Osteocyte (in vitro differentiated cells): Measurements from ENCODE around the gene MYCBPAP. TPM values are rescaled to one million over a fixed set of nuclear protein-coding genes. Genes with fewer than 3 reads are reported as not detected.

Source experiments
- DNase-seq: peaks from one replicate; pipeline ENCODE4 v3.0.0; 2021; ENCODE audit warnings: mixed read lengths; ENCODE audit not compliant: unreplicated experiment; ENCODE audit errors: extremely low spot score
- H3K27ac Mint-ChIP-seq: one replicate; pipeline ENCODE4 v1.8.0; 2021; ENCODE audit warnings: mild to moderate bottlenecking, mixed read lengths; ENCODE audit not compliant: unreplicated experiment
- H3K27me3 Mint-ChIP-seq: one replicate; pipeline ENCODE4 v1.8.0; 2021; ENCODE audit warnings: mixed read lengths; ENCODE audit not compliant: unreplicated experiment
- H3K36me3 Mint-ChIP-seq: one replicate; pipeline ENCODE4 v1.8.0; 2021; ENCODE audit warnings: mixed read lengths; ENCODE audit not compliant: unreplicated experiment
- H3K4me1 Mint-ChIP-seq: one replicate; pipeline ENCODE4 v1.8.0; 2021; ENCODE audit warnings: mixed read lengths; ENCODE audit not compliant: unreplicated experiment
- H3K4me3 Mint-ChIP-seq: one replicate; pipeline ENCODE4 v1.8.0; 2021; ENCODE audit warnings: mild to moderate bottlenecking, moderate library complexity, mixed read lengths; ENCODE audit not compliant: unreplicated experiment
- H3K9me3 Mint-ChIP-seq: one replicate; pipeline ENCODE4 v1.8.0; 2021; ENCODE audit warnings: mixed read lengths; ENCODE audit not compliant: unreplicated experiment
- total RNA-seq: library from RNA; stranded (reverse); gene quantifications from 2 replicates; pipeline ENCODE4 v1.2.1, GENCODE V29; 2021
- TF ChIP-seq, protein P1 (sequence below): fragments of 200-600 bp; sonication (generic); IDR thresholded peaks from 2 replicates; pipeline ENCODE4 v1.5.0; 2021; ENCODE audit warnings: antibody characterized with exemption, mild to moderate bottlenecking, moderate library complexity

Gene MYCBPAP
- total RNA-seq, 1 donor from 2014 or later: 0.46 TPM

DNA sequence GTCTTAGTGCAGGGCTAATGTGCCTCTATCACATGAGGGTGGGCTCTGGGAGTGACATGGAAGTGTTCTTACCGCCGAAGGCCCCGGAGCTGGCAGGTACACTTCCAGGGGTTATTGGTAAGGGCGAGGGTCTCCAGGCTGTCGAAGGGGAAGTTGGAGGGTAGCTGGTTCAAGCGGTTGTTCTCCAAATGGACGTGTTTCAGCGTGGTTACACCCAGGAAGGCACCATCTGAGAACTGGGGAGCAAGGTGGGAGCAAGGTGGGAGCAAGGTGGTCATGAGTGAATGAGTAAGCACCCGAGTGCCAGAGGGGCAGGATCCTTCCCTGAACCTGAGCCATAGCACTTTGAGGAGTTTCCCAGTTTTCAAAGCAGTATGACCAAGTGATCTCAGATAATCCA, 42.6 kb upstream of the MYCBPAP start:
- no peaks in the 10 kb centered on the region for H3K9me3 Mint-ChIP-seq
- TF ChIP-seq, protein P1, sequence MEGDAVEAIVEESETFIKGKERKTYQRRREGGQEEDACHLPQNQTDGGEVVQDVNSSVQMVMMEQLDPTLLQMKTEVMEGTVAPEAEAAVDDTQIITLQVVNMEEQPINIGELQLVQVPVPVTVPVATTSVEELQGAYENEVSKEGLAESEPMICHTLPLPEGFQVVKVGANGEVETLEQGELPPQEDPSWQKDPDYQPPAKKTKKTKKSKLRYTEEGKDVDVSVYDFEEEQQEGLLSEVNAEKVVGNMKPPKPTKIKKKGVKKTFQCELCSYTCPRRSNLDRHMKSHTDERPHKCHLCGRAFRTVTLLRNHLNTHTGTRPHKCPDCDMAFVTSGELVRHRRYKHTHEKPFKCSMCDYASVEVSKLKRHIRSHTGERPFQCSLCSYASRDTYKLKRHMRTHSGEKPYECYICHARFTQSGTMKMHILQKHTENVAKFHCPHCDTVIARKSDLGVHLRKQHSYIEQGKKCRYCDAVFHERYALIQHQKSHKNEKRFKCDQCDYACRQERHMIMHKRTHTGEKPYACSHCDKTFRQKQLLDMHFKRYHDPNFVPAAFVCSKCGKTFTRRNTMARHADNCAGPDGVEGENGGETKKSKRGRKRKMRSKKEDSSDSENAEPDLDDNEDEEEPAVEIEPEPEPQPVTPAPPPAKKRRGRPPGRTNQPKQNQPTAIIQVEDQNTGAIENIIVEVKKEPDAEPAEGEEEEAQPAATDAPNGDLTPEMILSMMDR: no peak
- DNase-seq: no peak
- H3K36me3 Mint-ChIP-seq: no peaks in the 10 kb centered on the region
- H3K4me3 Mint-ChIP-seq: no peak overlapping the region
- H3K27me3 Mint-ChIP-seq: no peaks in the 10 kb centered on the region
- H3K27ac Mint-ChIP-seq: no peak overlapping the region
- no peaks in the 10 kb centered on the region for H3K4me1 Mint-ChIP-seq

DNA sequence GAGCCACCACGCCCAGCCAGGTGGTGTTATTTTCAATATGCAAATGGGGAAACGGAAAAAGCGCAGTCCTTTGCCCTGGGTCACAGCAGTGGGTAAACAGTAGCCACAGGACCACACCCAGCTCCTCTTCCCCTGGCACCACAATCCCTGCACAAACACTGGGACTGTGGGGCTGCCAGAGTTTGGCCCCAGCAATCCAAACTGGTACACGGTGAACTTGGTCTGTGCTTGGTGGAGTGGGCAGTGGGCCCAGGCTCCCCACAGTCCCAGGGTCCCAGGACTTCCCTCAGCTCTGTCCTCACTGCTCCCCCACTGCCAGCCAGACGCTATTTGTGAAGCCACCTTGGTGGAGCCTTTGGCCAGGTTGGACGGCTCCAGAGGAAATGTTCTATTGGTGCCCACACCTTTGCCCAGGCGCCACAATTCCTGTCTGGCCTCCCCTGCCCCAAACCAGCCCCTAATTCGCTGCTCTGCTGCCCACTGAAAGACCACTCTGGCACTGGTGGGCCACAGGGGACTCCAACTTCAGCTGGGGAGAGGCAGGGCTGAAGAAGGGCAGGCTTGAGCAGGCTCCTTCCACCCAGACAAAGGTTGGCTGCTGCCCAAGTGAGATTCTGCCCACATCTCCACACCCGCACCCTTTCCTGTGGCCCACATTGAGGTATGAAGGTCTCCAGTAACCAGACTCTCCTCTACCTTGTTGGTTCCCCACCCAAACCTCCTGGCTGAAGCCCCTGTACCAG, 41.7 kb upstream of the MYCBPAP start:
- no peaks in the 10 kb centered on the region for H3K36me3 Mint-ChIP-seq
- no peaks in the 10 kb centered on the region for H3K27me3 Mint-ChIP-seq
- no peak for DNase-seq
- H3K4me3 Mint-ChIP-seq: no peak overlapping the region
- TF ChIP-seq, protein P1: no peak
- H3K27ac Mint-ChIP-seq: no peak overlapping the region
- no peaks in the 10 kb centered on the region for H3K4me1 Mint-ChIP-seq
- no peaks in the 10 kb centered on the region for H3K9me3 Mint-ChIP-seq

GRCh38 chr17:50467114-50467854, 41.0 kb upstream of the MYCBPAP start:
- Mint-ChIP-seq H3K27me3 (no peaks in the 10 kb centered on the region), H3K4me3 (no peak overlapping the region), H3K9me3 (no peaks in the 10 kb centered on the region), H3K36me3 (no peaks in the 10 kb centered on the region), H3K27ac (no peak overlapping the region), H3K4me1 (no peaks in the 10 kb centered on the region)
- TF ChIP-seq, protein P1: no peak
- DNase-seq: no peak

DNA sequence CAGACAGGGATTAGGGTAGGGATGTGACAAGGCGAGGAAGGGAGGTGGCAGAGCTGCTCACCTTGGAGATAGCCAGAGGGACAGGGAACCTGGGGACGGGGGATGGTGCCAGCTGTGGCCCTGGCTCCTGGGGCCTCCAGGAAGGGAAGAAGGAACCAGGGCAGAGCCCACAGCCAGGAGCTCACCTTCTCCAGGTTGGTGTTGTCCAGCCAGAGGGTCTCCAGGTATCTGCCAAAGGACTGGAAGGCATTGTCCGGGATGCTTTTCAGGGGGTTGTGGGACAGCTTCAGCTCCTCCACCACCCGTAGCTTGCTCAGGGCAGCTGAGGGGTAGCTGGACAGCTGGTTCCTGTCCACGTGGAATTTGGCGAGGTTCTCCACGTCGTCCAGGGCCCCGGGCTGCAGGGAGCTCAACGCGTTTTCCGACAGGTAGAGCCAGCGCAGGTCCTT, 40.4 kb upstream of the MYCBPAP start:
- Mint-ChIP-seq H3K4me1 (no peaks in the 10 kb centered on the region), H3K27me3 (no peaks in the 10 kb centered on the region), H3K27ac (no peak overlapping the region), H3K36me3 (no peaks in the 10 kb centered on the region), H3K4me3 (no peak overlapping the region), H3K9me3 (no peaks in the 10 kb centered on the region)
- DNase-seq: no peak
- TF ChIP-seq, protein P1: no peak
